Measurements from ENCODE around the gene ZNF10. TPM values are rescaled to one million over a fixed set of nuclear protein-coding genes. Genes with fewer than 3 reads are reported as not detected.
A peak's percentile ranks its signal among the peaks of the same experiment; 100 is the strongest.

Gene ZNF10
- total RNA-seq = 4.9 and 6.3 TPM in 2 replicates

DNA sequence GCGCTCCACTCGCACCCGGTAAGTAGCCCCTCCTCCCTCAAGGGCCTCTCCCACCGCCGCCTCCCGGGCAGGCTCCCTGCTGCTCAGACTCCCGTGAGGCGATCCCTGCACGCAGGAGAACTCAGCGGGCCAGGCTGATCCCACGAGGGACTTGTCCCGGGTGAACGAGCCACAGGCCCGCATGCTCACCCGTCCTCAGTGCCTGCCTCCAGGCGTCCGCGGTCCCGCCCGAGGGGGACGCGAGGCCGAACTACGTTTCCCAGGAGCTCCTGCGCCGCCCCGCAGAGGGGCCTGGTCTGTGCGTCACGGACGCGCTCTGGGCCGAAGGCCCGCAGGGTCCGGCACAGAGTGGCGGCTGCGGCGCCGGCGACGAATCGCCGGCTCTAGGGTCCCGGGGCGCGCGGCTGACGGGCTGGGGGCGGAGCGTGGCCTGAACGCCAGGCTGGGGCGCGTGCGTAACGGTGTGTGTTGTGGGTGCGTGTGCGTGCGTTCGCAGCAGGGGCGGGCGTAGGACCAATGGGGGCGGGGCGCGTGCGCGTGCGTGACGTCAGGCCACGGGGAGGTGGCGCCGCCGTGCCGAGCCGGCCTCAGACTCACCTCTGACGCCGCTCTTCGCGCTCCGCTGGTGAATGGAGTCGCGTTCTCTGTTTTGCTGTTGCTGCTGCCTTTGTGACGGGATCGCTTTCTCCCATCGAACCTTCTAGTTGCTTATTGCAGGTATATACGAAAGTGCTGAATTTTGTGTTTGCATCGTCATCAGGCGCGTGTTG, at the start of gene ZNF10, which contains the start of gene ZNF891:
Gene ZNF10, plus strand, starts transcription at position 590 of the 770 bp plus-strand sequence. CDS start 13,866 bp downstream, outside the sequence.
Gene ZNF891, minus strand, starts transcription at position 237 of the 770 bp plus-strand sequence. CDS start 8,356 bp downstream, outside the sequence.
- peaks cover 59% of the 10 kb centered on the region for H3K9me3 Mint-ChIP-seq
- DNase-seq (ENCODE audit: low spot score) = peak; percentile 94

DNA sequence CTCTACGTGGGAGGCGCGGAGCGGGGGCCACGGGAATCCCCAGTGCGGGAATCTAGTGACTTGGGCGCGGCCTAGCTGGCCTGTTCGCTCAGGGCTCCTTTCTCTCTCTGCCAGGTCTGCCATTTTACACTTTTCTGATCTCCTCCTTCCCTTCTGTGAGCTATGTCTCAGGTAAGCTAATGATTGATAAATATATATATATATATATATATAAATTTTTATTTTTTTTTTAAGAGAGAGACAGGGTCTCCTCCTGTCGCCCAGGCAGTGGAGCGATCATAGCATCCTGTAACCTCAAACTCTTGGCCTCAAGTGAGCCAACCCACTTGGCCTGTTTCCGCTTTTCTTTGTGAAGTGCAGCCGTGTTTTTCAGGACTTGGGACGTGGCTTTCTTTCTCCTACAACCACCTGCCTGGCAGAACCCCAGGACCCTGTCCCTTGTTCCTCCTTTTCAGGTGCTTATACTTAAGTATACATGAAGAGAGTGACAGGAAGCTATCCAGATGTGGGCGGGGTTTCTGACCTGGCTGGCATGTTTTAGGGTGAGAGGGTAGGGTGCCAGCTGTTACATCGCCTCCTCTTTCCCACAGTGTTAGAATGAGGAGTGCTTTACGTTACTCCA, 49.2 kb upstream of the ZNF10 start:
- Mint-ChIP-seq H3K27ac (no peak overlapping the region), H3K36me3 (ENCODE audit: low read depth) (peaks cover 64% of the 10 kb centered on the region), H3K4me1 (ENCODE audit: low read depth) (peaks cover 3% of the 10 kb centered on the region), H3K9me3 (peaks cover 62% of the 10 kb centered on the region), H3K27me3 (ENCODE audit: low read depth) (no peaks in the 10 kb centered on the region), H3K4me3 (ENCODE audit: low read depth) (no peak overlapping the region)
- intact Hi-C loops (cut with micrococcal nuclease) = loop anchor here (5.0 kb wide), 1 partner anchor 319 kb away; the partner anchor contains the start of gene ANKLE2
- no peak for DNase-seq (ENCODE audit: low spot score)

More for the DNA sequence above, at the start of gene ZNF10, which contains the start of gene ZNF891:
- Mint-ChIP-seq H3K27me3 (ENCODE audit: low read depth) (no peaks in the 10 kb centered on the region), H3K4me3 (ENCODE audit: low read depth) (peak within 1 kb of the TSS; percentile 92), H3K27ac (peak within 1 kb of the TSS; percentile 99), H3K36me3 (ENCODE audit: low read depth) (peaks cover 71% of the 10 kb centered on the region), H3K4me1 (ENCODE audit: low read depth) (peaks cover 11% of the 10 kb centered on the region)
- intact Hi-C loops (cut with micrococcal nuclease) = loop anchor here (1.0 to 2.0 kb wide), 5 partner anchors 50 to 367 kb away; partner anchors contain the start of genes ZNF140, ZNF26, ZNF268 and ZNF84

DNA sequence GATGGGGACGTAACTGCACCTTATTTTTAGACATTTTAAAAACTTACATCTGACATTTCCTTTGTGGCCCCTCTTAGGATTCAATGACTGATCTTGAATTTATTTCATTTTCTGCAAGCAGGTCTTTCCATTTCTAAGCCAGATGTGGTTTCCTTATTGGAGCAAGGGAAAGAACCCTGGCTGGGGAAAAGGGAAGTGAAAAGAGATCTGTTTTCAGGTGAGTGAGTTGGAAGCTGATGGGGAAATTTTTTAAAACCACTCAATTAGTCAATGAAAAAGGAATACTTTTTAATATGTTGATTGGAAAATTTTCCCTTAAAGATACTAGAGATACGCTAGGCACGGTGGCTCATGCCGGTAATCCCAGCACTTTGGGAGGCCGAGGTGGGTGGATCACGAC, 47.1 kb upstream of the ZNF10 start:
- H3K9me3 Mint-ChIP-seq = peaks cover 59% of the 10 kb centered on the region
- peak overlapping the region; percentile 17 for H3K4me3 Mint-ChIP-seq (ENCODE audit: low read depth)
- H3K4me1 Mint-ChIP-seq (ENCODE audit: low read depth) = peaks cover 3% of the 10 kb centered on the region

DNA sequence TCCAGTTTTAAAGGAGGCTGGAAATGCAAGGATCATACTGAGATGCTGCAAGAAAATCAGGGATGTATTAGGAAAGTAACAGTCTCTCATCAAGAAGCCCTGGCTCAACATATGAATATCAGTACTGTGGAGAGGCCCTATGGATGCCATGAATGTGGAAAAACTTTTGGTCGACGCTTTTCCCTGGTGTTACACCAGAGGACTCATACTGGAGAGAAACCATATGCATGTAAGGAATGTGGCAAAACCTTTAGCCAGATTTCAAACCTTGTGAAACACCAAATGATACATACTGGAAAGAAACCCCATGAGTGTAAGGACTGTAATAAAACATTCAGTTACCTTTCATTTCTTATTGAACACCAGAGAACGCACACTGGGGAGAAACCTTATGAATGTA, 24.8 kb upstream of the ZNF10 start:
- Mint-ChIP-seq H3K4me1 (ENCODE audit: low read depth) (no peaks in the 10 kb centered on the region), H3K27ac (no peak overlapping the region), H3K4me3 (ENCODE audit: low read depth) (no peak overlapping the region), H3K9me3 (peaks cover 88% of the 10 kb centered on the region), H3K27me3 (ENCODE audit: low read depth) (no peaks in the 10 kb centered on the region), H3K36me3 (ENCODE audit: low read depth) (peaks cover 87% of the 10 kb centered on the region)
- DNase-seq (ENCODE audit: low spot score) = no peak
- intact Hi-C loops (cut with micrococcal nuclease) = no loop called here

More for the DNA sequence above, 47.1 kb upstream of the ZNF10 start:
- Mint-ChIP-seq H3K36me3 (ENCODE audit: low read depth) (peaks cover 74% of the 10 kb centered on the region), H3K27ac (no peak overlapping the region), H3K27me3 (ENCODE audit: low read depth) (no peaks in the 10 kb centered on the region)
- intact Hi-C loops (cut with micrococcal nuclease) = loop anchor here (5.0 kb wide), 1 partner anchor 321 kb away; the partner anchor contains the start of gene ANKLE2
- DNase-seq (ENCODE audit: low spot score) = no peak

DNA sequence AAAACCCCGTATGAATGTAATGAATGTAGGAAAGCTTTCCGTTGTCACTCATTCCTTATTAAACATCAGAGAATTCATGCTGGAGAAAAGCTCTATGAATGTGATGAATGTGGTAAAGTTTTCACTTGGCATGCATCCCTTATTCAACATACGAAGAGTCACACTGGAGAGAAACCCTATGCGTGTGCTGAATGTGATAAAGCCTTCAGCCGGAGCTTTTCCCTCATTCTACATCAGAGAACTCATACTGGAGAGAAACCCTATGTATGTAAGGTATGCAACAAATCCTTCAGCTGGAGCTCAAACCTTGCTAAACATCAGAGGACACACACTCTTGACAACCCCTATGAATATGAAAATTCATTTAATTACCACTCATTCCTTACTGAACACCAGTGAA, 24.2 kb upstream of the ZNF10 start:
- H3K36me3 Mint-ChIP-seq (ENCODE audit: low read depth) = peaks cover 81% of the 10 kb centered on the region
- intact Hi-C loops (cut with micrococcal nuclease) = no loop called here
- no peak overlapping the region for H3K27ac Mint-ChIP-seq
- H3K9me3 Mint-ChIP-seq = peaks cover 88% of the 10 kb centered on the region
- DNase-seq (ENCODE audit: low spot score) = no peak
- H3K4me1 Mint-ChIP-seq (ENCODE audit: low read depth) = no peaks in the 10 kb centered on the region
- H3K4me3 Mint-ChIP-seq (ENCODE audit: low read depth) = no peak overlapping the region
- H3K27me3 Mint-ChIP-seq (ENCODE audit: low read depth) = no peaks in the 10 kb centered on the region

DNA sequence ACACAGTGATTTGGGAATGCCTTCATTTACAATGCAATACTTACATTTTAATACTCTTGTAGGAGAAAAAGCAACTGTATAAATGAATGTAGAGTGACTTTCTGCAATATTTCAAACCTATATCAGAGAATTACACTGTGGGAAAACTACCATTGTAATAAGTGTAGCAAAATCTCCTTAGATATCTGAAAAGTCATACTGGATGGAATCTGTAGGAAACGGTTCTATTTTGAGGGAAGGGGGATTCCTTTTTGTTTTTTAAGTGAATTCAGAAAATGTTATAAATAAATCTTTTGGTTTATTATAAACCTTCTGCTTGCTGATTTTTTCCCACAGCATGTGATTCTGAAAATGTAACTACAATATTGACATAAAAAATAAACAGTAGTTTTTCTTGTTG, 23.3 kb upstream of the ZNF10 start:
- DNase-seq (ENCODE audit: low spot score) = no peak
- Mint-ChIP-seq H3K4me3 (ENCODE audit: low read depth) (no peak overlapping the region), H3K4me1 (ENCODE audit: low read depth) (no peaks in the 10 kb centered on the region), H3K9me3 (peaks cover 85% of the 10 kb centered on the region), H3K36me3 (ENCODE audit: low read depth) (peaks cover 76% of the 10 kb centered on the region), H3K27ac (no peak overlapping the region), H3K27me3 (ENCODE audit: low read depth) (no peaks in the 10 kb centered on the region)
- intact Hi-C loops (cut with micrococcal nuclease) = no loop called here

DNA sequence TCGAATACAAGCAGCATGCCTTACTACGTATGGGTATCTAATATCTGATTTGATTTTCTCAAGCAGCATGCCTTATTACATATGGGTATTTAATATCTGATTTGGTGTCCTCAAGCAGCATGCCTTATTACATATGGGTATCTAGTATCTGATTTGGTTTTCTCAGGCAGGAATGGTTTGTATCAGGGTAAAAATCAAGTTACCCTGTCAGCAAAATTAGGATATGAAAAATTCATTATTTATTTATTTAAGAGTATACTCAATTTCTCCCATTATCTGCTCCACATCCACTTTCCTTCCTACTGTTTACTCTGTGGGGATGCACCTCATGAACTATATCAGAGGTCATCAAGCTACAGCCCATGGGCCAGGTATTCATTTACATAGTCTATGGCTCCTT, 22.3 kb upstream of the ZNF10 start:
- Mint-ChIP-seq H3K36me3 (ENCODE audit: low read depth) (peaks cover 71% of the 10 kb centered on the region), H3K27me3 (ENCODE audit: low read depth) (no peaks in the 10 kb centered on the region), H3K4me3 (ENCODE audit: low read depth) (no peak overlapping the region), H3K4me1 (ENCODE audit: low read depth) (no peaks in the 10 kb centered on the region), H3K9me3 (peaks cover 83% of the 10 kb centered on the region), H3K27ac (no peak overlapping the region)
- DNase-seq (ENCODE audit: low spot score) = no peak
- intact Hi-C loops (cut with micrococcal nuclease) = no loop called here

DNA sequence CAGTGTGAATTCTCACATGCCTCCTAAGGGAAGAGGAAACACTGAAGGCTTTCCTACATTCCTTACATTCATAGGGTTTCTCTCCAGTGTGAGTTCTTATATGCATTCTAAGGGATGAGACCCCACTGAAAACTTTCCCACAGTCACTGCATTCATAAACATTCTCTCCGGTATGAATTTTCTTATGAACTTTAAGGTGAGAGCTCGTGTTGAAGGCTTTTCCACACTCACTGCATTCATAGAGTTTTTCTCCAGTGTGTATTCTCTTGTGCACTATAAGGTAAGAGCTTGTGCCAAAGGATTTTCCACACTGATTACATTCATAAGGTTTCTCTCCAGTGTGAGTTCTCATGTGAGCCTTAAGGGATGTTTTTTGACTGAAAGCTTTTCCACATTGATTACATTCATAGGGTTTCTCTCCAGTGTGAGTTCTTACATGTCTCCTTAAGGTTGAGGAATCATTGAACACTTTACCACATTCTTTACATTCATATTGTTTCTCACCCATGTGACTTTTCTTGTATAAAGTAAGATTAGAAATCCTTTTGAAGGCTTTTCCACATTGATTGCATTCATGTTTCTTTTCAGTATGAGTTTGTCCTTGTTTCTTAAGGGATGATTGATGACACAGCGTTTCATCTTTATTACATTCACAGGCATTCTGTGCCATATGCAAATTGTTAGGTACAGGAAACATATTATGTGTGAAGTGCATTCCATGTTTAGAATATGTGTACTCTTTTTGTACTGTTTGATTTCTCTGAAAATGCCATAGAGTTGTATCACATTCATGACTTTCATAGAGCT, 9.8 kb upstream of the ZNF10 start:
- Mint-ChIP-seq H3K27me3 (ENCODE audit: low read depth) (no peaks in the 10 kb centered on the region), H3K27ac (no peak overlapping the region), H3K4me3 (ENCODE audit: low read depth) (no peak overlapping the region), H3K4me1 (ENCODE audit: low read depth) (no peaks in the 10 kb centered on the region), H3K36me3 (ENCODE audit: low read depth) (peaks cover 65% of the 10 kb centered on the region), H3K9me3 (peaks cover 86% of the 10 kb centered on the region)
- intact Hi-C loops (cut with micrococcal nuclease) = no loop called here
- DNase-seq (ENCODE audit: low spot score) = no peak

DNA sequence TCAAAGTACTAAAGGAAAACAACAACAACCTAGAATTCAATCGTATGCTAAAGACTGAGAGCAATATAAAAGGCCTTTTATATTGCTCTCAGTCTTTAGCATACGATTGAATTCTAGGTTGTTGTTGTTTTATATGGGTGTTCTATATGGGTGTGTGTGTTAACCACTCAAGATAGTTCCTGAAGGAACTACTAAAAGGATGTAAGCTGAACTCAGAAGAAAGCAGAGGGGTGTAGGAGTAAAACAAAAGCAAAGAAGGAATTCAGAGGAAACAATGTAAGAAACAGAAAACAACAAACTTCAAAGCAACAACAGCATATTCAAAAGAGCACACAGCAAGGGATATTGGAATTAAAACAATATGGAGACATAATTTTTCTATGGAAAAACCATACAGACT, 5.8 kb upstream of the ZNF10 start:
- H3K27me3 Mint-ChIP-seq (ENCODE audit: low read depth) = no peaks in the 10 kb centered on the region
- intact Hi-C loops (cut with micrococcal nuclease) = no loop called here

DNA sequence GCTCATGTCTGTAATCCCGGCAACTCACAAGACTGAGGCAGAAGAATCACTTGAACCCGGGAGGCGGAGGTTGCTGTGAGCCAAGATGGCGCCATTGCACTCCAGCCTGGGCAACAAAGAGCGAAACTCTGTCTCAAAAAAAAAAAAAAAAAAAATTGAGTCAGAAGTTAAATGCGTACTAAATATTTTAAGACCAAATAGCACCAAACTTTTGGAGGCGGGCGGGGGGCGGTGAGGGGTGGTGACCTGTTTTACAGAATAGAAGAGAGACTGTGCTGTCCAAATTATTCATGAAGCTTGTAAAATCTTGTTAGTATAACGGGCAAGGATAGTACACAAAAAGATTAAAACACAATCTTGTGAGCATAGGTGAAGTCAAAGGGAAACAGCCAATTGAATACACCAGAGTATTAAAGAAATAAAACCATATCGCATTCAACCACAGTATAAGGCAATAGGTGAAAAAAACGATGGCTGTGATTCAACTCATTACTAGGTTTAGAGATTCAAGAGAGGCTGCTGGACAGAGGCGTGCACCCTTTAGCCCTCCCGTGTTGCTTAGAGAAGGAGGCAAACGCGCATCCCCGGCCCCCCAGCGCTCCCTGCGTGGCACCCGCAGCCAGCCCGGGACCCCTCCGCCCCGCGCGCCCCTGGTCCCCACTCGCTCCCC, 924 bp upstream of the ZNF10 start:
- Mint-ChIP-seq H3K9me3 (peaks cover 59% of the 10 kb centered on the region), H3K27ac (peak overlapping the region; percentile 99), H3K4me3 (ENCODE audit: low read depth) (peak overlapping the region; percentile 92), H3K27me3 (ENCODE audit: low read depth) (no peaks in the 10 kb centered on the region), H3K36me3 (ENCODE audit: low read depth) (peaks cover 70% of the 10 kb centered on the region), H3K4me1 (ENCODE audit: low read depth) (peaks cover 11% of the 10 kb centered on the region)
- intact Hi-C loops (cut with micrococcal nuclease) = loop anchor here (1.0 to 2.0 kb wide), 5 partner anchors 49 to 367 kb away; partner anchors contain the start of genes ZNF140, ZNF26, ZNF268 and ZNF84
- DNase-seq (ENCODE audit: low spot score) = no peak

More for the DNA sequence above, 5.8 kb upstream of the ZNF10 start:
- no peak for DNase-seq (ENCODE audit: low spot score)
- Mint-ChIP-seq H3K9me3 (peaks cover 73% of the 10 kb centered on the region), H3K36me3 (ENCODE audit: low read depth) (peaks cover 74% of the 10 kb centered on the region), H3K4me3 (ENCODE audit: low read depth) (no peak overlapping the region), H3K4me1 (ENCODE audit: low read depth) (peaks cover 3% of the 10 kb centered on the region), H3K27ac (no peak overlapping the region)

DNA sequence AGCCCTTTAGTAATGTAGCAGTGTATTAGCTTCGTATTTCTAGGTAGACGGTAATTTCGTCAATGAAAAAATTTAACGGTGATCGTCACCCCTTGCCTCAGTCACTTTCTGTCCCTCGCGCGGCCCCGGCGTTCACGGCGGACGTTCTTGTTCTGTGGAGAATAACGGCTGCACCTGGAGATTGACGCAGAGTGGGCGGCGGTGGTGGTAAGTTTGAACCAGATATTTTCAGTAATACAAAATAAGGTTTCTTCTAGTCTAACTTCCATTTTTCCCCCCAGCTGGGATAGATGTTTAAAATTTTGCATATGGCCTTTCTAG, 341 bp downstream of the ZNF10 start:
- Mint-ChIP-seq H3K27me3 (ENCODE audit: low read depth) (no peaks in the 10 kb centered on the region), H3K4me1 (ENCODE audit: low read depth) (peaks cover 11% of the 10 kb centered on the region), H3K36me3 (ENCODE audit: low read depth) (peaks cover 71% of the 10 kb centered on the region), H3K4me3 (ENCODE audit: low read depth) (peak overlapping the region; percentile 92), H3K9me3 (peaks cover 59% of the 10 kb centered on the region), H3K27ac (peak overlapping the region; percentile 99)
- DNase-seq (ENCODE audit: low spot score) = no peak
- intact Hi-C loops (cut with micrococcal nuclease) = loop anchor here (1.0 to 2.0 kb wide), 5 partner anchors 50 to 368 kb away; partner anchors contain the start of genes ZNF140, ZNF26, ZNF268 and ZNF84

DNA sequence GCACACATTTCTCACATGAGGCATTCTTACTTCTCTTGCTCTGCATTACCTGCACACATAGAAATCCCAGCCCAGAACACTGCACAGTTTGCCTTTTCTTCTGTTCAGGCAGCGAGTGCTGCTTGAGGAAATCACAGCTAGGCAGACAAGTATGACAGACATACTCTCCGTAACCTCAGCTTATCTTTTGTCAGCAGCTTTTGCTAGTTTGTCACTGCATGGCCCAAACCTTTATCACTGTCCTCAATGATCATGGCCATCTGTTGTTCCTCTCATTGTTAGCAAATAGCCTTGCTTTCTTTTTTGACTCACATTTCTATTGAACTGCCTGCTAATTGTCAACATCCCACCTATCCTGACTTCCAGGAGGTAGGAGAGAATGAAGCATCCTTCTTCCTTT, 5.3 kb downstream of the ZNF10 start:
- DNase-seq (ENCODE audit: low spot score) = no peak
- Mint-ChIP-seq H3K4me3 (ENCODE audit: low read depth) (no peak overlapping the region), H3K9me3 (peaks cover 79% of the 10 kb centered on the region), H3K36me3 (ENCODE audit: low read depth) (peaks cover 69% of the 10 kb centered on the region), H3K27ac (no peak overlapping the region), H3K4me1 (ENCODE audit: low read depth) (peaks cover 7% of the 10 kb centered on the region), H3K27me3 (ENCODE audit: low read depth) (no peaks in the 10 kb centered on the region)
- intact Hi-C loops (cut with micrococcal nuclease) = no loop called here
